Measurements from ENCODE around the gene ZBTB7C. TPM values are rescaled to one million over a fixed set of nuclear protein-coding genes. Genes with fewer than 3 reads are reported as not detected.

The ZBTB7C gene
- total and polyA plus RNA-seq, 9 of the 15 experiments (the other 6 are each of a cell fraction or from before 2014, with no cell fraction given), result not detected

DNA sequence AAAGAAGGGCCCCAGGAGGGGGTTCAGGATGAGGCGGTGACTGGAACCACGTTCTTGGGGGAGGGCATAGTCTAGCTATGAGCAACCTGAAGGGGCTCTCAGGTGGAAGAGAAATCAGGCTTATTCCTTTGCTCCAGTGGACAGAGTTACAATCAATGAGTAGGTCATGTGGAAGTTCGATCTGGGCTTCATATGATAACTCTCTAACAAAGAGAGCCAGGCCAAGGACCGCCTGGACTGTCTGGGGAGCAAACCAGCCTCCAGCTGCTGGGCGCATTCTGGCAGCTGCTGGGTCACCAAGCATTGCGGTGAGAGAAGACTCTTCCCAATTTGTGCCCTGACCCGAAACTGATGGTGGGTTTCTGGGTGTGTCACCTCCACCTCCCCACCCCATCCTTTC lies 298.4 kb downstream of the ZBTB7C start:
- Histone ChIP-seq H3K27me3 (ENCODE audit: control insufficient read depth in 2 of 2, insufficient read depth in 2 of 2, low read length in 2 of 2) (peaks cover 0 to 31% of the 10 kb centered on the region in 2 experiments; a peak in 3 of 5 replicates), H3K27ac (ENCODE audit: extremely low read depth, low read depth, low read length) (no peak overlapping the region), H2AFZ (ENCODE audit: low read depth, low read length) (no peak overlapping the region), H3K4me3 (no peak overlapping the region), H3K9me3 (replicated peaks; ENCODE audit: control insufficient read depth, insufficient read depth, low read depth, low read length) (no peaks in the 10 kb centered on the region), H3K9me1 (ENCODE audit: control insufficient read depth, insufficient read depth, low read length) (no peaks in the 10 kb centered on the region), H4K20me1 (replicated peaks; ENCODE audit: control insufficient read depth, insufficient read depth, low read length) (no peaks in the 10 kb centered on the region), H3K36me3 (ENCODE audit: control insufficient read depth, insufficient read depth, low read length) (no peaks in the 10 kb centered on the region), H3K4me2 (ENCODE audit: insufficient read depth, low read length) (no peak overlapping the region), H3K9ac (ENCODE audit: insufficient read depth in 1 of 2, low read depth in 2 of 2, low read length in 2 of 2) (no peak overlapping the region), H3K4me1 (replicated peaks in 1 of 2; ENCODE audit: control insufficient read depth in 2 of 2, insufficient read depth in 2 of 2, low read length in 2 of 2) (no peaks in the 10 kb centered on the region), H3K79me2 (ENCODE audit: control insufficient read depth, insufficient read depth, low read length) (no peaks in the 10 kb centered on the region)
- no TSS peak for BruUV-seq (replicated peaks)
- POLR2A ChIA-PET, result interaction anchor here (0.5 kb wide), 1 partner anchor 33 kb away, joined by 3 read pairs; no protein-coding TSS in a partner anchor
- in situ Hi-C loops (cut with MboI) (no loop called here), intact Hi-C loops (cut with micrococcal nuclease) (no loop called here)
- DNase-seq (ENCODE audit: extremely low read depth in 1 of 4, low spot score in 3 of 4) (no peak), FAIRE-seq (no peak), ATAC-seq (no peak)
- 0% methylated on average over 7 of the region's 7 CpGs for WGBS (ENCODE audit: insufficient coverage, low coverage, missing lambda C conversion rate)
- CTCF ChIA-PET (ENCODE audit: low intra/inter-chr PET ratio), result no interaction called here
- TF ChIP-seq NBN (IDR thresholded peaks at IDR 0.05; ENCODE audit: low read depth) (no peak), RBM17 (IDR thresholded peaks at IDR 0.05; ENCODE audit: borderline replicate concordance, low read depth, low read length) (no peak), ARID1B (IDR thresholded peaks at IDR 0.05) (no peak), ZNF274 (IDR thresholded peaks at IDR 0.05; ENCODE audit: borderline replicate concordance, low read depth, low read length) (no peak)

DNA sequence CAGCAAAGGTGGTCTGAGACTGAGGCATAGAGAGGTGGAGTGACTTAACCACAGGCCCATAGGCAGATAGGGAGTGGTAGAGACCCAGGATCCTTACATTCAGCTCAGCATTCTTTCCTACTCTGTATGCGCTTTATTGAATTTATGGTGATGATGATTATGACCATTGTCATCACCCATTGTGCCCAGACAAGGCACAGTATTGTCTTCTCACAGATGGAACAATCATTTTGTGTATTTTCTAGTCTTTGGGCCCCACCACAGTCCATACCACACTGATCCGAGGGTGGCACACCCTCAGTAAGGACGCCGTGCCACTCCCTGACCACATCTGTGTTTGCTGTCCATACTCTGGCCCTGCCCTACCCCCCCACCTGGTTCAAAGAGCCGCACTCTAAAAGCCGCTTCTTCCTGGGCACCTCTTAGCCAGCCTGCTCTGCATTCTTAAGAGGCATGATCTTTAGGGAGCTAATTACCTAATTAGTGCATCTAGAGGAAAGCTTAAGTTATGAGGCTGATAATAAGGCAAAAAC lies 299.2 kb downstream of the ZBTB7C start:
- Histone ChIP-seq H3K9ac (ENCODE audit: insufficient read depth in 1 of 2, low read depth in 2 of 2, low read length in 2 of 2) (no peak overlapping the region), H3K27ac (ENCODE audit: extremely low read depth, low read depth, low read length) (no peak overlapping the region), H3K4me3 (no peak overlapping the region), H3K9me3 (replicated peaks; ENCODE audit: control insufficient read depth, insufficient read depth, low read depth, low read length) (no peaks in the 10 kb centered on the region), H3K4me1 (replicated peaks in 1 of 2; ENCODE audit: control insufficient read depth in 2 of 2, insufficient read depth in 2 of 2, low read length in 2 of 2) (no peaks in the 10 kb centered on the region), H3K4me2 (ENCODE audit: insufficient read depth, low read length) (no peak overlapping the region), H3K9me1 (ENCODE audit: control insufficient read depth, insufficient read depth, low read length) (no peaks in the 10 kb centered on the region), H2AFZ (ENCODE audit: low read depth, low read length) (no peak overlapping the region), H3K36me3 (ENCODE audit: control insufficient read depth, insufficient read depth, low read length) (no peaks in the 10 kb centered on the region), H4K20me1 (replicated peaks; ENCODE audit: control insufficient read depth, insufficient read depth, low read length) (no peaks in the 10 kb centered on the region), H3K79me2 (ENCODE audit: control insufficient read depth, insufficient read depth, low read length) (no peaks in the 10 kb centered on the region), H3K27me3 (ENCODE audit: control insufficient read depth in 2 of 2, insufficient read depth in 2 of 2, low read length in 2 of 2) (peaks cover 0 to 31% of the 10 kb centered on the region in 2 experiments; a peak in 3 of 5 replicates)
- ATAC-seq (no peak), DNase-seq (ENCODE audit: extremely low read depth in 1 of 4, low spot score in 3 of 4) (no peak), FAIRE-seq (no peak)
- ChIA-PET POLR2A (no interaction called here), CTCF (ENCODE audit: low intra/inter-chr PET ratio) (no interaction called here)
- in situ Hi-C loops (cut with MboI), result no loop called here
- 0% methylated on average over 5 of the region's 6 CpGs for WGBS (ENCODE audit: insufficient coverage, low coverage, missing lambda C conversion rate)
- intact Hi-C loops (cut with micrococcal nuclease), result no loop called here
- no TSS peak for BruUV-seq (replicated peaks)
- no peak for TF ChIP-seq ZC3H4 (CRISPR knock-in tag; IDR thresholded peaks at IDR 0.05; ENCODE audit: borderline replicate concordance)
- TF ChIP-seq, protein P1, sequence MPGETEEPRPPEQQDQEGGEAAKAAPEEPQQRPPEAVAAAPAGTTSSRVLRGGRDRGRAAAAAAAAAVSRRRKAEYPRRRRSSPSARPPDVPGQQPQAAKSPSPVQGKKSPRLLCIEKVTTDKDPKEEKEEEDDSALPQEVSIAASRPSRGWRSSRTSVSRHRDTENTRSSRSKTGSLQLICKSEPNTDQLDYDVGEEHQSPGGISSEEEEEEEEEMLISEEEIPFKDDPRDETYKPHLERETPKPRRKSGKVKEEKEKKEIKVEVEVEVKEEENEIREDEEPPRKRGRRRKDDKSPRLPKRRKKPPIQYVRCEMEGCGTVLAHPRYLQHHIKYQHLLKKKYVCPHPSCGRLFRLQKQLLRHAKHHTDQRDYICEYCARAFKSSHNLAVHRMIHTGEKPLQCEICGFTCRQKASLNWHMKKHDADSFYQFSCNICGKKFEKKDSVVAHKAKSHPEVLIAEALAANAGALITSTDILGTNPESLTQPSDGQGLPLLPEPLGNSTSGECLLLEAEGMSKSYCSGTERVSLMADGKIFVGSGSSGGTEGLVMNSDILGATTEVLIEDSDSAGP (CRISPR knock-in tag; IDR thresholded peaks at IDR 0.05), result no peak
- no peak for TF ChIP-seq NCOA2 (IDR thresholded peaks at IDR 0.05; ENCODE audit: partially characterized antibody in 2 of 2)
- TF ChIP-seq, protein P2, sequence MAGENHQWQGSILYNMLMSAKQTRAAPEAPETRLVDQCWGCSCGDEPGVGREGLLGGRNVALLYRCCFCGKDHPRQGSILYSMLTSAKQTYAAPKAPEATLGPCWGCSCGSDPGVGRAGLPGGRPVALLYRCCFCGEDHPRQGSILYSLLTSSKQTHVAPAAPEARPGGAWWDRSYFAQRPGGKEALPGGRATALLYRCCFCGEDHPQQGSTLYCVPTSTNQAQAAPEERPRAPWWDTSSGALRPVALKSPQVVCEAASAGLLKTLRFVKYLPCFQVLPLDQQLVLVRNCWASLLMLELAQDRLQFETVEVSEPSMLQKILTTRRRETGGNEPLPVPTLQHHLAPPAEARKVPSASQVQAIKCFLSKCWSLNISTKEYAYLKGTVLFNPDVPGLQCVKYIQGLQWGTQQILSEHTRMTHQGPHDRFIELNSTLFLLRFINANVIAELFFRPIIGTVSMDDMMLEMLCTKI (IDR thresholded peaks at IDR 0.05; ENCODE audit: partially characterized antibody), result no peak
- TF ChIP-seq CEBPG (CRISPR knock-in tag; IDR thresholded peaks at IDR 0.05), result no peak
- TF ChIP-seq CEBPG (tag; conservative IDR thresholded peaks at IDR 0.05 in 1 of 2, IDR thresholded peaks at IDR 0.05 in 1 of 2), result no peak
- no peak for TF ChIP-seq TAF15 (IDR thresholded peaks at IDR 0.05; ENCODE audit: low read depth, low read length)
- no peak for TF ChIP-seq ZNF212 (CRISPR knock-in tag; IDR thresholded peaks at IDR 0.05)
- no peak for TF ChIP-seq ZEB2 (IDR thresholded peaks at IDR 0.05)
- no peak for TF ChIP-seq RHOXF2B (CRISPR knock-in tag; conservative IDR thresholded peaks at IDR 0.05)
- no peak for TF ChIP-seq HIVEP1 (CRISPR knock-in tag; IDR thresholded peaks at IDR 0.05)

Data from K562 (cell line).